SJSA1 (cell line): Measurements from ENCODE around the gene COA8. TPM values are rescaled to one million over a fixed set of nuclear protein-coding genes. Genes with fewer than 3 reads are reported as not detected.

ENCODE experiments used
- DNase-seq, 2 experiments: peaks; one replicate each; pipeline ENCODE4 v3.0.0-alpha.2; 2015 to 2020; ENCODE audit warnings: low spot score in 2 of 2, low read depth in 1 of 2
- H3K27ac ChIP-seq: fragments of 250-450 bp; sonication (Bioruptor Pico); 2 replicates; pipeline ENCODE4 v1.5.1; 2020; ENCODE audit warnings: mild to moderate bottlenecking, moderate library complexity
- H3K27me3 ChIP-seq: fragments of 250-450 bp; sonication (Bioruptor Pico); replicated peaks from 2 replicates; pipeline ENCODE4 v1.5.1; 2020; ENCODE audit warnings: mild to moderate bottlenecking, moderate library complexity
- H3K36me3 ChIP-seq: fragments of 250-450 bp; sonication (Bioruptor Pico); 2 replicates; pipeline ENCODE4 v1.5.1; 2020; ENCODE audit warnings: mild to moderate bottlenecking
- H3K4me1 ChIP-seq: fragments of 250-450 bp; sonication (Bioruptor Pico); replicated peaks from 2 replicates; pipeline ENCODE4 v1.6.1; 2021; ENCODE audit warnings: mild to moderate bottlenecking
- H3K4me3 ChIP-seq: fragments of 250-450 bp; sonication (Bioruptor Pico); 2 replicates; pipeline ENCODE4 v1.5.1; 2020; ENCODE audit warnings: mild to moderate bottlenecking
- H3K9me3 ChIP-seq: fragments of 250-450 bp; sonication (Bioruptor Pico); replicated peaks from 2 replicates; pipeline ENCODE4 v1.5.1; 2020; ENCODE audit warnings: mild to moderate bottlenecking
- total RNA-seq: library from RNA; depleted of rRNA; stranded (reverse); fragments of >200 nt; shearing (Covaris generic); gene quantifications from 2 replicates; pipeline ENCODE4 v1.2.3, GENCODE V29; 2014; rRNA removed

COA8 gene
- total RNA-seq, 1 experiment from 2014 or later: 43.4 TPM

DNA sequence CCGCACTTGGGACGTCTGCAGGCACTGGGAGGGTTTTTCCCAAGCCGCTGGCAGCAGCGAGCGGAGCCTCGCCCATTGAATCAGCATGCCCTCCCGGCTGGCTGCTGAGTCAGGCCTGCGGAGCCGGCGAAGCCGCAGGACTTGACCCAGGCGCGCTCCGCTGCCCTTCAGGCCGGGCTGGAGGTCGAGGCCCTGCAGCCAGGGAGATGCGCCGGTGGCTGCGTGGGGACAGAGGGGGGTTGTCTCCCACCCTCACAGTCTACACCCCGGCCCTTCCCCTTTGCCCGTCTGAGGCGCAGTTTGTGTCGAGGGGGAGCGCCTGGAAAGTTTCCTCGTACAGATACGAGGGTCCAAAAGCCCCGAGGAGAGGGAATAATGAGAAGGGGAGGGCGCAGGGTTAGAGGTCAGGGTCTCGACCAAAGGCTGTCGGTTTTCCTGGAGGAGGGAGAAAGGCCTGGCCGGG, 65.5 kb downstream of the COA8 start:
- Histone ChIP-seq H3K27me3 (no peaks in the 10 kb centered on the region), H3K36me3 (peaks cover 39% of the 10 kb centered on the region), H3K9me3 (no peaks in the 10 kb centered on the region), H3K27ac (peak overlapping the region; percentile 92), H3K4me1 (peaks cover 43% of the 10 kb centered on the region), H3K4me3 (peak overlapping the region; percentile 98)
- DNase-seq: peak; percentile 76 to 81

DNA sequence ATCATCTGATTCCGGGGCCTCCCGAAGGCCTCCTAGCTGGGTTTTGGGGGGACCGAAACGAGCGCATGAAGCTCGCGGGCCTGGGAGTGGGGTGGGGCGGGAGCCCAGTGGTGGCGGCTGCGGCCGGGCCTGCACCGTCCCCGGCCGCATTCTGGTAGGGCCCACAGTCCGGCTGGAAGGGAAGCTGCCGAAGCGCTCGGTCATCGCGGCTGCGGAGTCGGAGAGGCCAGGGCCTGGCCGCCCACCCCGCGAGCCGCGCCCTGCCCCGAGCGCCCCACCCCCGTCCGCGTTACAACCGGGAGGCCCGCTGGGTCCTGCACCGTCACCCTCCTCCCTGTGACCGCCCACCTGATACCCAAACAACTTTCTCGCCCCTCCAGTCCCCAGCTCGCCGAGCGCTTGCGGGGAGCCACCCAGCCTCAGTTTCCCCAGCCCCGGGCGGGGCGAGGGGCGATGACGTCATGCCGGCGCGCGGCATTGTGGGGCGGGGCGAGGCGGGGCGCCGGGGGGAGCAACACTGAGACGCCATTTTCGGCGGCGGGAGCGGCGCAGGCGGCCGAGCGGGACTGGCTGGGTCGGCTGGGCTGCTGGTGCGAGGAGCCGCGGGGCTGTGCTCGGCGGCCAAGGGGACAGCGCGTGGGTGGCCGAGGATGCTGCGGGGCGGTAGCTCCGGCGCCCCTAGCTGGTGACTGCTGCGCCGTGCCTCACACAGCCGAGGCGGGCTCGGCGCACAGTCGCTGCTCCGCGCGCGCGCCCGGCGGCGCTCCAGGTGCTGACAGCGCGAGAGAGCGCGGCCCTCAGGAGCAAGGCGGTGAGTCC, 66.1 kb downstream of the COA8 start, which contains the start of gene KLC1:
Gene KLC1 (plus strand): TSS at position 528 of the 819 bp plus-strand sequence. CDS start 25,354 bp downstream, outside the sequence.
- no peaks in the 10 kb centered on the region for H3K27me3 ChIP-seq
- H3K27ac ChIP-seq: peak within 1 kb of the TSS; percentile 92
- no peaks in the 10 kb centered on the region for H3K9me3 ChIP-seq
- peaks cover 40% of the 10 kb centered on the region for H3K36me3 ChIP-seq
- peak within 1 kb of the TSS; percentile 98 for H3K4me3 ChIP-seq
- peak; percentile 78 to 83 for DNase-seq
- peaks cover 43% of the 10 kb centered on the region for H3K4me1 ChIP-seq

DNA sequence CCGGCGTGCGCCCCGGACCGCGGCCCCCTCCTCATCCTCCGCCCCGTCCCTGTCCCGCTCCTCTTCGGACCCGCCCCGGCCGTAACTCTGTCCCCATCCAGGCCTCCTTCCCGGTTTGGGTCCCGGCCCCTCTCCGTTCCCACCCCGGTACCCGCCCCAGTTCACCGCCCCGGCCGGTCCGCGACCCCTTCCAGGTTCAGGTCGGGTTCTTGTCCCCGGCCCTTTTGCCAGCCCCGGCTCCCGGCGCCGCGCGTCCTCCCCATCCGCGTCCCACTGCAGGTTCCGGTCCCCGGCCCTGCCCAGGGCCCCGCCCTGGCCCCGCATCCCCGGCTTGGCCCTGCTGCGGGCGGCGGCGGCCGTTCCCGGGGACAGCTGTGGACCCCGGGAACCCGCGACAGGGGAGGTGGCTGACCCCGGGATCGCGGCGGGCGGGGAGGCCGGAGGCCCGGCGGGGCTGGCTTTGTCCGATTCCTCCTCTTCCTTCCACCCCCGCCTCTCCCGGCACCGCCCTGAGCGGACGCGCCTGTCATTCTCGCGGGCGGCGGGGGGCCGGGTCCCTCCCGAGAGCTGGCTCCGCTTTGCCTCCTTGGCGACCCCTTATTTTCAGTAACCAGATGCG, 66.9 kb downstream of the COA8 start:
- H3K4me3 ChIP-seq: peak overlapping the region; percentile 98
- no peaks in the 10 kb centered on the region for H3K9me3 ChIP-seq
- H3K4me1 ChIP-seq: peaks cover 36% of the 10 kb centered on the region
- H3K36me3 ChIP-seq: peaks cover 44% of the 10 kb centered on the region
- peak; percentile 27 to 49 for DNase-seq
- peak overlapping the region; percentile 92 for H3K27ac ChIP-seq
- no peaks in the 10 kb centered on the region for H3K27me3 ChIP-seq

DNA sequence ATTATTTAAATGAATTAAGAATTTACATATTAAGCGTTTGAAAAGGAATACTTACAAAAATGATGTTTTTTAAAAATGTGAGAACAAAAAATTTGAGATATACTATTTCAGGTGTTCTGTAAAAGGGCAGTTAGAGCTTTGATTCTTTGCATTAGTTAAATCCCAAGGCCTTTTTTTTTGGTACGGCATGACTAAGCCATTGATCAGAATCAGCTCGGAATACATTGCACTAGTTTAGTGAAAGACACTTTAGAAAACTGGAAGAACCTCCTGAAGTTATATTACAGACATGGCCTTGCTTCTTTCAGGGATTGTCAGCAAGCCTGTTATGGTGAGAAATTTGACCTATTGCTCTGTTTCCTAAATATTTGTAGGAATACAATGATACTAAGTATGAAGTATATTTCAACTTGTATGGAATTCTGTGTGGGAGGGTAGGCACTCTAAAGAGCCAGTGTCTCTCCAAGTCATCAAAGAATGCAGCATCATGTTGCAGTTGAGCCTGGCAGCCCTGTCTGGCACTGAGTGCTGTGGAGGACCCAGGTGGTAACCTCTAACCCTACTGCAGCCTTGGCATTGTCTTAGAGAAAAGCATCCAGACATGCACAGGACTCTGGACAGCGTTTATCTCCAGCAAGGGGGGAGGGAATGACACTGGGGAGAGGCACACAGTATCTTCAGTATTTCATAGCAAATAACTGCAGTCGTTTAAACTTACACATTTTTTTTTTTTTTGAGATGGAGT, 67.8 kb downstream of the COA8 start:
- DNase-seq: no peak
- Histone ChIP-seq H3K9me3 (no peaks in the 10 kb centered on the region), H3K4me3 (peak overlapping the region; percentile 98), H3K36me3 (peaks cover 53% of the 10 kb centered on the region), H3K27ac (peak overlapping the region; percentile 92; the same call in 1 of the 2 replicates), H3K4me1 (peaks cover 27% of the 10 kb centered on the region), H3K27me3 (no peaks in the 10 kb centered on the region)

DNA sequence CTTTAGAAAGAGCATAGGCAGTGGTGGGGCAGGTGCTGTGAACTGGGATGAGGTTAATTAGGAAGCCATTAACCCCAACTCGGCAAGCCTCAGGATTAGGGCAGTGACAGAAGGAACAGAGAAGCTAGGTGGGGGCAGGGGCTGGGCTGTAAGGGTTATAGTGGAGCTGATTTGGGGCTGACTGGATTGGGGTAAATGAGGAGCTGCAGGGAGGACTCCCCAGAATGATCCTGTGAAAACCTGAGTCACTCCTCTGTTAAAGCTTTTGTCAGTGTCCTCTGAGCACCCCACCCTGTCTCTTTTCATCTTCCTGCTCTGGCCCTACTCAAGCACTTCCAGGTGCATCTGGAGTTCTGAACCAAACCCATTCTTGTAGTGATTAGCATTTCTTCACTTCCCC, 70.6 kb downstream of the COA8 start:
- peaks cover 17% of the 10 kb centered on the region for H3K4me1 ChIP-seq
- no peaks in the 10 kb centered on the region for H3K9me3 ChIP-seq
- no peak overlapping the region for H3K27ac ChIP-seq
- DNase-seq: no peak
- H3K4me3 ChIP-seq: no peak overlapping the region
- peaks cover 63% of the 10 kb centered on the region for H3K36me3 ChIP-seq
- H3K27me3 ChIP-seq: no peaks in the 10 kb centered on the region

DNA sequence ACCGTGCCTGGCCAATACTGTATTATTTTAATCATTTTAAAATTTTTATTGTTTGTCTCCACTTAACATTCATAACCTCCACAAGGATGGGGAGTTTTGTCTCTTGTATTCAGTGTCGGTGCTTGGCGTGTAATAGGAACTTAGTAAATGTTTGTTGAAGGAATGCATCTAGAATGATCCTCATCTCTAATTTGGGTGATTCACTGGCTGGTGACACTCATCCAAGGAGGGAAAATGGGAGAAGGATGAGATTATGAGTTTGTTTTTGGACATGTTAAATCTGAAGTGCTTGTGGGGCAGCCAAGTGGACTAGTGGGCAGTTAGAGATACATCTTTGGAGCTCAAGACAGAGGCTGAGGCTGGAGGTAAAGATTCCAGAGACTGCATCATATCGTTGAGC, 71.4 kb downstream of the COA8 start:
- H3K4me1 ChIP-seq: peaks cover 11% of the 10 kb centered on the region
- no peak overlapping the region for H3K27ac ChIP-seq
- H3K4me3 ChIP-seq: no peak overlapping the region
- peaks cover 67% of the 10 kb centered on the region for H3K36me3 ChIP-seq
- DNase-seq: no peak
- no peaks in the 10 kb centered on the region for H3K9me3 ChIP-seq
- no peaks in the 10 kb centered on the region for H3K27me3 ChIP-seq

DNA sequence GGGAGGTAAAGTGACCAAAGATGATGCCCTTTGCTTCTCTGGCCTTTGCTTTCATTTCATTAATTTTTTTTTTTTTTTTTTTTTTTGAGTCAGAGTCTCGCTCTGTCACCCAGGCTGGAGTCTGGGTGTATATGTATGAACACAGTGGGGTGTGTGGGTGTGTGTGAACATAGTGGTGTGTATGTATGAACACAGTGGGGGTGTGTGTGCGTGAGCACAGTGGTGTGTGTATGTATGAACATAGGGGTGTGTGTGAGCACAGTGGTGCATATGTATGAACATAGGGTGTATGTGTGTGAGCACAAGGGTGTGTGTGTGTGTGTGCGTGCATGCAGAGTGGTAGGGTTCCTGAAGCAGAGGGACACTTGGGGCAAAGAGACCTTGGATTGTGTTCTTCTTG, 75.8 kb downstream of the COA8 start:
- Histone ChIP-seq H3K36me3 (peaks cover 42% of the 10 kb centered on the region), H3K9me3 (no peaks in the 10 kb centered on the region), H3K4me1 (peaks cover 6% of the 10 kb centered on the region), H3K27ac (no peak overlapping the region), H3K27me3 (no peaks in the 10 kb centered on the region), H3K4me3 (no peak overlapping the region)
- no peak for DNase-seq

Other genes starting within 250 kb of the COA8 start
- 127 and 177 TPM in 2 replicates for gene EIF5, start 228.7 kb upstream of the COA8 start, total RNA-seq
- 32.3 and 53.2 TPM in 2 replicates for gene MARK3, start 177.5 kb upstream of the COA8 start, total RNA-seq
- 26.4 and 39.4 TPM in 2 replicates for gene CKB, start 40.1 kb upstream of the COA8 start, total RNA-seq
- gene TRMT61A, start 33.8 kb upstream of the COA8 start, total RNA-seq: 14.3 and 18.8 TPM in 2 replicates
- 17.6 and 19.6 TPM in 2 replicates for gene BAG5, start 303 bp upstream of the COA8 start, total RNA-seq
- 117 and 196 TPM in 2 replicates for gene KLC1, start 66.3 kb downstream of the COA8 start, total RNA-seq
- 20.1 and 28.4 TPM in 2 replicates for gene XRCC3, start 152.5 kb downstream of the COA8 start, total RNA-seq
- 44.8 and 46.3 TPM in 2 replicates for gene ZFYVE21, start 152.8 kb downstream of the COA8 start, total RNA-seq